ENCODE data around the gene NOS1AP.

The NOS1AP gene

GRCh38 chr1:162270016-162270770 lies 200.7 kb downstream of the NOS1AP start:
- no peak overlapping the region for H3K27ac ChIP-seq (ENCODE audit: low read length, poor library complexity, severe bottlenecking)
- H2BK12ac ChIP-seq (ENCODE audit: low read length in 2 of 2): no peak overlapping the region
- H3K9ac ChIP-seq (ENCODE audit: low read length): no peak overlapping the region
- no peak overlapping the region for H4K8ac ChIP-seq (ENCODE audit: low read length)
- H3K79me1 ChIP-seq (replicated peaks; ENCODE audit: low read length, poor library complexity, severe bottlenecking): peaks cover 2% of the 10 kb centered on the region
- H3K9me3 ChIP-seq (ENCODE audit: control insufficient read depth, low read length): no peaks in the 10 kb centered on the region
- no peak overlapping the region for H3K14ac ChIP-seq (ENCODE audit: low read length in 2 of 2)
- H3K18ac ChIP-seq (ENCODE audit: low read depth in 1 of 2, low read length in 2 of 2): no peak overlapping the region
- H2BK5ac ChIP-seq (ENCODE audit: low read depth, low read length, poor library complexity, severe bottlenecking): no peak overlapping the region
- no peaks in the 10 kb centered on the region for H3K36me3 ChIP-seq (ENCODE audit: control insufficient read depth in 1 of 2, insufficient read depth in 2 of 2, low read depth in 1 of 2, low read length in 2 of 2)
- H4K91ac ChIP-seq (ENCODE audit: low read length): no peak overlapping the region
- H2BK120ac ChIP-seq (ENCODE audit: low read depth, low read length): no peak overlapping the region
- peaks cover 0 to 18% of the 10 kb centered on the region in 2 experiments for H3K27me3 ChIP-seq (ENCODE audit: control insufficient read depth in 1 of 2, insufficient read depth in 1 of 2, low read length in 2 of 2)
- no peaks in the 10 kb centered on the region for H3K4me1 ChIP-seq (ENCODE audit: control insufficient read depth, insufficient read depth, low read depth, low read length)
- WGBS: 99% methylated on average over 5 of the region's 6 CpGs
- H2BK15ac ChIP-seq (ENCODE audit: low read depth, poor library complexity, severe bottlenecking): no peak overlapping the region
- H3K4me2 ChIP-seq (ENCODE audit: low read length, poor library complexity, severe bottlenecking): no peak overlapping the region
- no peak overlapping the region for H3K23ac ChIP-seq (ENCODE audit: low read length in 2 of 2)
- no peak overlapping the region for H3K4me3 ChIP-seq (ENCODE audit: insufficient read depth in 1 of 2, low read depth in 1 of 2, low read length in 2 of 2)
- H2AK5ac ChIP-seq (ENCODE audit: low read length, severe bottlenecking): no peak overlapping the region
- H2AFZ ChIP-seq (ENCODE audit: low read depth, low read length): no peak overlapping the region
- DNase-seq: no peak
- H3K4ac ChIP-seq (ENCODE audit: low read depth in 1 of 2, low read length in 2 of 2): no peak overlapping the region

- Histone ChIP-seq H4K91ac (ENCODE audit: low read length) (no peak overlapping the region), H3K9me3 (ENCODE audit: control insufficient read depth, low read length) (no peaks in the 10 kb centered on the region), H3K4ac (ENCODE audit: low read depth in 1 of 2, low read length in 2 of 2) (no peak overlapping the region), H2BK5ac (ENCODE audit: low read depth, low read length, poor library complexity, severe bottlenecking) (no peak overlapping the region), H2BK120ac (ENCODE audit: low read depth, low read length) (no peak overlapping the region), H3K27ac (ENCODE audit: low read length, poor library complexity, severe bottlenecking) (no peak overlapping the region), H3K4me2 (ENCODE audit: low read length, poor library complexity, severe bottlenecking) (no peak overlapping the region), H2AK5ac (ENCODE audit: low read length, severe bottlenecking) (no peak overlapping the region), H3K18ac (ENCODE audit: low read depth in 1 of 2, low read length in 2 of 2) (no peak overlapping the region), H3K79me1 (replicated peaks; ENCODE audit: low read length, poor library complexity, severe bottlenecking) (no peaks in the 10 kb centered on the region), H4K8ac (ENCODE audit: low read length) (no peak overlapping the region), H3K9ac (ENCODE audit: low read length) (no peak overlapping the region), H2BK12ac (ENCODE audit: low read length in 2 of 2) (no peak overlapping the region), H3K36me3 (ENCODE audit: control insufficient read depth in 1 of 2, insufficient read depth in 2 of 2, low read depth in 1 of 2, low read length in 2 of 2) (no peaks in the 10 kb centered on the region), H3K14ac (ENCODE audit: low read length in 2 of 2) (no peak overlapping the region), H2AFZ (ENCODE audit: low read depth, low read length) (no peak overlapping the region), H3K4me3 (ENCODE audit: insufficient read depth in 1 of 2, low read depth in 1 of 2, low read length in 2 of 2) (no peak overlapping the region), H2BK15ac (ENCODE audit: low read depth, poor library complexity, severe bottlenecking) (no peak overlapping the region), H3K23ac (ENCODE audit: low read length in 2 of 2) (no peak overlapping the region), H3K4me1 (ENCODE audit: control insufficient read depth, insufficient read depth, low read depth, low read length) (no peaks in the 10 kb centered on the region), H3K27me3 (ENCODE audit: control insufficient read depth in 1 of 2, insufficient read depth in 1 of 2, low read length in 2 of 2) (peaks cover 0 to 11% of the 10 kb centered on the region in 2 experiments)
- WGBS: 92% methylated on average over 3 of the region's 3 CpGs
- DNase-seq: no peak
These were observed 202.5 kb downstream of the NOS1AP start for GRCh38 chr1:162271972-162272371.

- peaks cover 0 to 11% of the 10 kb centered on the region in 2 experiments for H3K27me3 ChIP-seq (ENCODE audit: control insufficient read depth in 1 of 2, insufficient read depth in 1 of 2, low read length in 2 of 2)
- no peak overlapping the region for H2AK5ac ChIP-seq (ENCODE audit: low read length, severe bottlenecking)
- H3K14ac ChIP-seq (ENCODE audit: low read length in 2 of 2): no peak overlapping the region
- no peaks in the 10 kb centered on the region for H3K36me3 ChIP-seq (ENCODE audit: control insufficient read depth in 1 of 2, insufficient read depth in 2 of 2, low read depth in 1 of 2, low read length in 2 of 2)
- H3K4me2 ChIP-seq (ENCODE audit: low read length, poor library complexity, severe bottlenecking): no peak overlapping the region
- H4K8ac ChIP-seq (ENCODE audit: low read length): no peak overlapping the region
- no peak overlapping the region for H2AFZ ChIP-seq (ENCODE audit: low read depth, low read length)
- H3K4me1 ChIP-seq (ENCODE audit: control insufficient read depth, insufficient read depth, low read depth, low read length): no peaks in the 10 kb centered on the region
- 91% methylated on average over 5 of the region's 5 CpGs for WGBS
- H3K18ac ChIP-seq (ENCODE audit: low read depth in 1 of 2, low read length in 2 of 2): no peak overlapping the region
- H2BK12ac ChIP-seq (ENCODE audit: low read length in 2 of 2): no peak overlapping the region
- H2BK5ac ChIP-seq (ENCODE audit: low read depth, low read length, poor library complexity, severe bottlenecking): no peak overlapping the region
- H3K9me3 ChIP-seq (ENCODE audit: control insufficient read depth, low read length): no peaks in the 10 kb centered on the region
- H3K79me1 ChIP-seq (replicated peaks; ENCODE audit: low read length, poor library complexity, severe bottlenecking): no peaks in the 10 kb centered on the region
- H3K23ac ChIP-seq (ENCODE audit: low read length in 2 of 2): no peak overlapping the region
- H3K9ac ChIP-seq (ENCODE audit: low read length): no peak overlapping the region
- H2BK120ac ChIP-seq (ENCODE audit: low read depth, low read length): no peak overlapping the region
- no peak overlapping the region for H2BK15ac ChIP-seq (ENCODE audit: low read depth, poor library complexity, severe bottlenecking)
- H3K4ac ChIP-seq (ENCODE audit: low read depth in 1 of 2, low read length in 2 of 2): no peak overlapping the region
- H4K91ac ChIP-seq (ENCODE audit: low read length): no peak overlapping the region
- no peak overlapping the region for H3K4me3 ChIP-seq (ENCODE audit: insufficient read depth in 1 of 2, low read depth in 1 of 2, low read length in 2 of 2)
- no peak for DNase-seq
- no peak overlapping the region for H3K27ac ChIP-seq (ENCODE audit: low read length, poor library complexity, severe bottlenecking)
These were observed 202.9 kb downstream of the NOS1AP start for GRCh38 chr1:162272419-162272818.

GRCh38 chr1:162275622-162276175 lies 206.2 kb downstream of the NOS1AP start:
- H3K4me2 ChIP-seq (ENCODE audit: low read length, poor library complexity, severe bottlenecking): no peak overlapping the region
- no peak overlapping the region for H2BK12ac ChIP-seq (ENCODE audit: low read length in 2 of 2)
- peaks cover 0 to 32% of the 10 kb centered on the region in 2 experiments for H3K27me3 ChIP-seq (ENCODE audit: control insufficient read depth in 1 of 2, insufficient read depth in 1 of 2, low read length in 2 of 2)
- H3K27ac ChIP-seq (ENCODE audit: low read length, poor library complexity, severe bottlenecking): no peak overlapping the region
- H2BK15ac ChIP-seq (ENCODE audit: low read depth, poor library complexity, severe bottlenecking): no peak overlapping the region
- H3K14ac ChIP-seq (ENCODE audit: low read length in 2 of 2): no peak overlapping the region
- no peaks in the 10 kb centered on the region for H3K36me3 ChIP-seq (ENCODE audit: control insufficient read depth in 1 of 2, insufficient read depth in 2 of 2, low read depth in 1 of 2, low read length in 2 of 2)
- H4K91ac ChIP-seq (ENCODE audit: low read length): no peak overlapping the region
- H3K4me3 ChIP-seq (ENCODE audit: insufficient read depth in 1 of 2, low read depth in 1 of 2, low read length in 2 of 2): no peak overlapping the region
- no peak overlapping the region for H2AFZ ChIP-seq (ENCODE audit: low read depth, low read length)
- DNase-seq: no peak
- no peak overlapping the region for H3K23ac ChIP-seq (ENCODE audit: low read length in 2 of 2)
- H4K8ac ChIP-seq (ENCODE audit: low read length): no peak overlapping the region
- H3K9ac ChIP-seq (ENCODE audit: low read length): no peak overlapping the region
- H3K18ac ChIP-seq (ENCODE audit: low read depth in 1 of 2, low read length in 2 of 2): no peak overlapping the region
- no peak overlapping the region for H2AK5ac ChIP-seq (ENCODE audit: low read length, severe bottlenecking)
- no peak overlapping the region for H2BK5ac ChIP-seq (ENCODE audit: low read depth, low read length, poor library complexity, severe bottlenecking)
- no peak overlapping the region for H2BK120ac ChIP-seq (ENCODE audit: low read depth, low read length)
- H3K79me1 ChIP-seq (replicated peaks; ENCODE audit: low read length, poor library complexity, severe bottlenecking): no peaks in the 10 kb centered on the region
- 83% methylated on average over 5 of the region's 6 CpGs for WGBS
- H3K4me1 ChIP-seq (ENCODE audit: control insufficient read depth, insufficient read depth, low read depth, low read length): peaks cover 2% of the 10 kb centered on the region
- no peak overlapping the region for H3K4ac ChIP-seq (ENCODE audit: low read depth in 1 of 2, low read length in 2 of 2)
- H3K9me3 ChIP-seq (ENCODE audit: control insufficient read depth, low read length): no peaks in the 10 kb centered on the region
